Endothelial cell of umbilical vein (primary cell): ENCODE results near the gene ISLR. TPM values are rescaled to one million over a fixed set of nuclear protein-coding genes. Genes with fewer than 3 reads are reported as not detected.

Experiments used
- BruUV-seq: library from RNA; stranded (reverse); fragments of 400-500 nt; replicated peaks from 2 replicates; lab custom pipeline; 2021; lab: Mats Ljungman, UMichigan
- CTCF ChIA-PET: fragments of 300-600, 350-600 bp; sonication (Branson Sonifier 250); formaldehyde crosslinking; loops from one replicate; lab custom pipeline; 2021; ENCODE audit warnings: antibody characterized with exemption, inconsistent platforms; lab: Charles Lee
- POLR2A ChIA-PET: fragments of 300-600, 350-600 bp; sonication (Branson Sonifier 250); formaldehyde crosslinking; loops from one replicate; lab custom pipeline; 2021; ENCODE audit warnings: antibody characterized with exemption, inconsistent platforms; lab: Charles Lee
- DNase-seq: peaks from one replicate; pipeline ENCODE4 v3.0.0-alpha.2; 2011; ENCODE audit warnings: low read depth, low spot score
- FAIRE-seq: peaks from 2 replicates; lab custom pipeline; 2011; peaks lifted over from hg19 to GRCh38; lab: Jason Lieb, UNC
- H2AFZ ChIP-seq: 2 replicates; pipeline ENCODE4 v1.6.0; 2012; ENCODE audit warnings: low read depth, low read length, control low read depth, inconsistent platforms
- H3K27ac ChIP-seq: 2 replicates; pipeline ENCODE4 v1.5.1; 2011; ENCODE audit warnings: low read depth, mild to moderate bottlenecking, control low read depth, low read length, moderate library complexity; ENCODE audit not compliant: insufficient read depth
- H3K27me3 ChIP-seq, 2 experiments: 2 replicates each; pipeline versions ENCODE4 v1.6.0 to v1.6.1; 2011; ENCODE audit warnings: low read length in 2 of 2, mixed read lengths in 1 of 2; ENCODE audit not compliant: control insufficient read depth in 2 of 2, insufficient read depth in 2 of 2
- H3K36me3 ChIP-seq, 2 experiments: 2 replicates in 1 of 2; 3 replicates in 1 of 2; pipeline ENCODE4 v1.5.1; 2011; ENCODE audit warnings: low read length in 2 of 2, mild to moderate bottlenecking in 1 of 2, moderate library complexity in 1 of 2; ENCODE audit not compliant: control insufficient read depth in 2 of 2, insufficient read depth in 2 of 2; ENCODE audit errors: extremely low read depth in 1 of 2
- H3K4me1 ChIP-seq: 3 replicates; pipeline ENCODE4 v1.5.1; 2011; ENCODE audit warnings: mild to moderate bottlenecking, low read length; ENCODE audit not compliant: control insufficient read depth, insufficient read depth; ENCODE audit errors: extremely low read depth
- H3K4me2 ChIP-seq: 2 replicates; pipeline ENCODE4 v1.6.1; 2011; ENCODE audit warnings: low read length, control low read depth, mixed read lengths; ENCODE audit not compliant: insufficient read depth
- H3K4me3 ChIP-seq, 3 experiments: fragments of 200-600 bp in 1 of 3; sonication (generic), shearing (Covaris generic) in 1 of 3; replicated peaks in 1 of 3; 2 replicates each; pipeline ENCODE4 v1.5.1; 2011 to 2016; ENCODE audit warnings: control low read depth in 3 of 3, low read length in 3 of 3, mild to moderate bottlenecking in 2 of 3, inconsistent platforms in 1 of 3, low read depth in 1 of 3, moderate library complexity in 1 of 3; ENCODE audit not compliant: insufficient read depth in 1 of 3
- H3K79me2 ChIP-seq: 2 replicates; pipeline ENCODE4 v1.6.0; 2012; ENCODE audit warnings: low read length, inconsistent platforms; ENCODE audit not compliant: control insufficient read depth, insufficient read depth
- H3K9ac ChIP-seq: replicated peaks from 2 replicates; pipeline ENCODE3; 2011; ENCODE audit warnings: low read length, control low read depth; ENCODE audit not compliant: insufficient read depth; ENCODE audit errors: extremely low read depth
- H3K9me1 ChIP-seq: replicated peaks from 3 replicates; pipeline ENCODE4 v1.6.0; 2011; ENCODE audit warnings: mild to moderate bottlenecking, low read length; ENCODE audit not compliant: control insufficient read depth, insufficient read depth; ENCODE audit errors: extremely low read depth
- H3K9me3 ChIP-seq: replicated peaks from 2 replicates; pipeline ENCODE4 v1.5.1; 2012; ENCODE audit warnings: low read length, inconsistent platforms; ENCODE audit not compliant: control insufficient read depth, insufficient read depth
- H4K20me1 ChIP-seq: replicated peaks from 2 replicates; pipeline ENCODE3; 2011; ENCODE audit warnings: mild to moderate bottlenecking, low read length; ENCODE audit not compliant: control insufficient read depth, insufficient read depth; ENCODE audit errors: extremely low read depth
- EZH2 ChIP-seq: IDR thresholded peaks from 2 replicates; pipeline ENCODE4 v1.6.1; 2012; ENCODE audit warnings: borderline replicate concordance, low read depth, mild to moderate bottlenecking, moderate library complexity, low read length, inconsistent platforms; ENCODE audit not compliant: severe bottlenecking
- FOS ChIP-seq: IDR thresholded peaks from 2 replicates; pipeline ENCODE4 v1.6.1; 2011; ENCODE audit warnings: mild to moderate bottlenecking, low read length, moderate library complexity, borderline replicate concordance; ENCODE audit not compliant: insufficient read depth
- GATA2 ChIP-seq: IDR thresholded peaks from 2 replicates; pipeline ENCODE4 v1.7.0; 2011; ENCODE audit warnings: low read depth, mild to moderate bottlenecking, moderate library complexity, mixed read lengths, low read length; ENCODE audit not compliant: insufficient read length, insufficient read depth
- JUN ChIP-seq: IDR thresholded peaks from 2 replicates; pipeline ENCODE4 v1.6.1; 2011; ENCODE audit warnings: borderline replicate concordance, low read depth; ENCODE audit not compliant: insufficient read length, insufficient read depth
- MYC ChIP-seq: IDR thresholded peaks from one replicate; pipeline ENCODE4 v1.6.1; 2011; ENCODE audit warnings: mild to moderate bottlenecking, low read depth, low read length
- POLR2A ChIP-seq: IDR thresholded peaks from 2 replicates; pipeline ENCODE4 v1.6.1; 2012; ENCODE audit warnings: low read depth, mild to moderate bottlenecking, control low read depth, low read length
- POLR2AphosphoS5 ChIP-seq: IDR thresholded peaks from 2 replicates; pipeline ENCODE4 v1.6.1; 2012; ENCODE audit warnings: low read depth, mild to moderate bottlenecking, control low read depth, low read length, moderate library complexity; ENCODE audit not compliant: insufficient read depth
- dilution Hi-C: fragments of 300-500 bp; cut with MboI; formaldehyde crosslinking; loops from one replicate; pipeline ENCODE4 v1.15.0; 2019; ENCODE audit warnings: low sequenced_read_pairs; ENCODE audit not compliant: extremely low pct_ligation_motif_present
- intact Hi-C: fragments of 100-400 bp; cut with micrococcal nuclease; formaldehyde crosslinking; loops from one replicate; pipeline ENCODE4 v1.10.0; 2022
- polyA plus RNA-seq, 4 experiments: library from polyadenylated mRNA; depleted of rRNA in 3 of 4; stranded (reverse) in 3 of 4; unstranded in 1 of 4; fragments of >200 nt; gene quantifications; 2 replicates each; pipeline versions ENCODE4 v1.2.1 to v1.2.3, GENCODE V29; 2011 to 2012; ENCODE audit warnings: missing spikeins in 1 of 4
- total RNA-seq: library from RNA; stranded (reverse); gene quantifications from 2 replicates; pipeline ENCODE4 v1.2.3, GENCODE V29; 2021
- TF ChIP-seq, protein P1 (sequence below): IDR thresholded peaks from 2 replicates; pipeline ENCODE4 v1.6.1; 2011; ENCODE audit not compliant: insufficient read depth, insufficient read length
- TF ChIP-seq, protein P2 (sequence below), 2 donors: IDR thresholded peaks; 1 replicate in 1 of 2; 2 replicates in 1 of 2; pipeline ENCODE4 v1.5.1; 2011; ENCODE audit warnings: low read length in 2 of 2, mild to moderate bottlenecking in 2 of 2, moderate library complexity in 2 of 2, control low read depth in 1 of 2, inconsistent platforms in 1 of 2, low read depth in 1 of 2; ENCODE audit not compliant: insufficient read depth in 1 of 2; ENCODE audit errors: extremely low read depth in 1 of 2

The ISLR gene
- total and polyA plus RNA-seq, 2 donors (not counting 3 experiments of a cell fraction or from before 2014, with no cell fraction given) = not detected

- H3K9ac ChIP-seq = no peak overlapping the region
- ChIA-PET POLR2A (no interaction called here), CTCF (no interaction called here)
- DNase-seq (no peak), FAIRE-seq (no peak)
- H3K27ac ChIP-seq = no peak overlapping the region
- H3K9me1 ChIP-seq = no peaks in the 10 kb centered on the region
- no peaks in the 10 kb centered on the region for H3K9me3 ChIP-seq
- H3K79me2 ChIP-seq = no peaks in the 10 kb centered on the region
- no peak for TF ChIP-seq MYC
- no peak for TF ChIP-seq POLR2A
- TF ChIP-seq FOS = no peak
- TF ChIP-seq, protein P1, sequence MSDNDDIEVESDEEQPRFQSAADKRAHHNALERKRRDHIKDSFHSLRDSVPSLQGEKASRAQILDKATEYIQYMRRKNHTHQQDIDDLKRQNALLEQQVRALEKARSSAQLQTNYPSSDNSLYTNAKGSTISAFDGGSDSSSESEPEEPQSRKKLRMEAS = no peak
- TF ChIP-seq, protein P2, sequence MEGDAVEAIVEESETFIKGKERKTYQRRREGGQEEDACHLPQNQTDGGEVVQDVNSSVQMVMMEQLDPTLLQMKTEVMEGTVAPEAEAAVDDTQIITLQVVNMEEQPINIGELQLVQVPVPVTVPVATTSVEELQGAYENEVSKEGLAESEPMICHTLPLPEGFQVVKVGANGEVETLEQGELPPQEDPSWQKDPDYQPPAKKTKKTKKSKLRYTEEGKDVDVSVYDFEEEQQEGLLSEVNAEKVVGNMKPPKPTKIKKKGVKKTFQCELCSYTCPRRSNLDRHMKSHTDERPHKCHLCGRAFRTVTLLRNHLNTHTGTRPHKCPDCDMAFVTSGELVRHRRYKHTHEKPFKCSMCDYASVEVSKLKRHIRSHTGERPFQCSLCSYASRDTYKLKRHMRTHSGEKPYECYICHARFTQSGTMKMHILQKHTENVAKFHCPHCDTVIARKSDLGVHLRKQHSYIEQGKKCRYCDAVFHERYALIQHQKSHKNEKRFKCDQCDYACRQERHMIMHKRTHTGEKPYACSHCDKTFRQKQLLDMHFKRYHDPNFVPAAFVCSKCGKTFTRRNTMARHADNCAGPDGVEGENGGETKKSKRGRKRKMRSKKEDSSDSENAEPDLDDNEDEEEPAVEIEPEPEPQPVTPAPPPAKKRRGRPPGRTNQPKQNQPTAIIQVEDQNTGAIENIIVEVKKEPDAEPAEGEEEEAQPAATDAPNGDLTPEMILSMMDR (IDR thresholded peaks at IDR 0.05; ENCODE audit: extremely low read depth in 1 of 2, insufficient read depth in 1 of 2, low read depth in 1 of 2, low read length in 2 of 2) = no peak
- TF ChIP-seq GATA2 = no peak
- TF ChIP-seq EZH2 = no peak
- no peak for TF ChIP-seq POLR2AphosphoS5
- no peak for TF ChIP-seq JUN
- dilution Hi-C loops (no loop called here), intact Hi-C loops (no loop called here)
- H3K4me1 ChIP-seq = no peaks in the 10 kb centered on the region
- no peak overlapping the region for H3K4me3 ChIP-seq
- BruUV-seq = no TSS peak
- no peaks in the 10 kb centered on the region for H4K20me1 ChIP-seq
- H3K36me3 ChIP-seq = no peaks in the 10 kb centered on the region
- peaks cover 0 to 5% of the 10 kb centered on the region in 2 experiments for H3K27me3 ChIP-seq
- no peak overlapping the region for H3K4me2 ChIP-seq
- H2AFZ ChIP-seq = no peak overlapping the region
Observed at GRCh38 chr15:74205582-74205947, 32.1 kb downstream of the ISLR start.
